GM19023 (cell line): ENCODE results near the gene DNAH6.

Source experiments
- ATAC-seq: cut with Tn5 transposase; IDR thresholded peaks from one replicate; pipeline ENCODE4 v1.9.1; 2021; ENCODE audit warnings: mild to moderate bottlenecking, moderate library complexity; ENCODE audit not compliant: unreplicated experiment

The DNAH6 gene

DNA sequence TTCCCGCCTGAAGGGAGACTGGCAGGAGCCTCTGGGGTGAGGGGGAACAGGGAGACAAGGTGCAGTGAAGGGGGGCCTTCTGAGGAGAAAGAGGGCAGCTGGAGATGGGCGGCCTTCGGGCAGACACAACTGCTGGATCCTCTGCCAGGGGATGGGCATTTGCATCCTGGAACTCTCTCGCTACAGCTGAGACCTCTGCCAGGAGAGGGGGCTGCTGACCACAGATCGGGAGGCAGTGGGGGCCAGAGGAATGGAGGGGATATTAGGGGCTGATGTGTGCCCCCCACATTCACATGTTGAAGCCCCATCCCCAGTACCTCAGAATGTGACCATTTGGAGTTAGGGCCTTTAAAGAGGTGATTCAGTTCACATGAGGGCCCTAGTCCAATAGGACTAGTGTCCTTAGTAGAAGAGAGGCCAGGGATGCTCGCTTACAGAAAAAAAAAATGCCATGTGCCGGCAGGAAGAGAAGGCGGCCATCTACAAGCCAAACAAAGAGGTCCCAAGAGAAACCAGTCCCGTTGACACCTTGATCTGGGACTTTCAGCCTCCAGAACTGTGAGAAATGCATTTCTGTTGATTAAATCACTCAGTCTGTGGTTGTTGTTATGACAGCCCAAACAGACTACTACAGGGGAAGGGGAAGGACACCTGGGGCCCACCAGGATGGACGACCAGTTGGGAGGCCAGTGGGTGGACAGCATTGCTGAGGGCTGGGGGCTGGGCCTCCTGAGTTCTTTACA, 314.6 kb downstream of the DNAH6 start:
- no peak for ATAC-seq

DNA sequence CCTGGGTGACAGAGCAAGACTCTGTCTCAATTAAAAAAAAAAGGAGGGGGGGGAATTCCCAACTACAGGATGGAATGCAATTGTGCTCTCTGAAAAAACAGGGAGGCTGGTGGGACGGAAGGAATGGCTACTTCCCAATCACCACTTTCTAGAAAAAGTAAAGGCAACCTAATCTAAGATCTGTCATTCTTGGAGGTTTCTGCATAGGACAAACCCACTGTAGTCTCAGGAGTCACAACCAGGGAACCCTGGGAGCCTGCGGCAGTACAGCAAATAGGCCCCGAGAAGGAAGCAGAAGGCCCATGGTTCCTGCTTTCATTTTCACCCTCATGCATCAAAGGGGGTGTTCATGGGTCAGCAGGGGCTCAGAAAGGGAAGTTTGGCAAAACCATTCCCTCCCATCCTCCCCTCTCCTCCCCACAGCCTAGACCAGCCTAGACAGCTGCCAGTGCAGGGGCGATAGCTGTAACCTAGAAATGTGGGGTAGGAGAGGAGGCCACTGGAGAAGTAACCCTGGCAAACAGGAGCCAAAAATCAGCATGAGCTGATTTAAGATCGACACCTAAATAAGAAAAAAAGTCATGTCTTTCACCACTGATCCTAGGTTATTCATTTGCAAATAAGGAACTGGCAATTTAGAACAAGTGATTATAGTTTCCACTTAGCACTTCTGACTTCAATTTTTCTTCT, 316.6 kb downstream of the DNAH6 start:
- peak; percentile 88 for ATAC-seq

DNA sequence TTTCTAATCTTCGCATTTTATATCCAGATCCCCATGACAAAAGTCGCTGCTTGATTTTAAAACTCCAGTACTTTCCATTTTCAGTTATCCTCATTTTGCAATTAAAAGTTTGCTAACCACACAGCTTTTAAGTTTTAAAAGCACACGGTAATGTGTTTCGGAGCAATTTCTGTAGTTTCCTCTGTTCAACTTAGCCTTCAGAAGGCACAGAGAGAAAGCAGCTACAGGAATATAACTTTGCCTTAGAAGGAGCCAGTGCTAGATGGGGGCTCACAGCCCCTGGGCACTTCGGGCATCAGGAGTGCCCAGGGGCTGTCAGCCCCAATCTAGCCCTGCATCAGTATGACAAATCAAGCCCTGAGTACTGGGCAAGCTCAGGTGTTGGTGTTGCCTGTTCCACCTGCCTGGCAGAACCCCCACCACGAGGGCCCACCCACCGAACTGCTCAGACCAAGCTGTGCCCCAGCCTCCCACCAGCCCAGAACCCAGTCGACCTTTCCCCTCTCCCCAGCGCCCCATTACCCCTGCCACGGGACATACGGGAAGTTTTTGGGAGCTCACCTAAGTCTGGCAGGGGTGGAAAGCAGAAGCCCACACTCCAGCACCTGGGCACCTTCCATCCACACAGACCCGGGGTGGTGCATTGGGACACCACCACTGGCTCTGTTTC, 317.3 kb downstream of the DNAH6 start:
- ATAC-seq: no peak

DNA sequence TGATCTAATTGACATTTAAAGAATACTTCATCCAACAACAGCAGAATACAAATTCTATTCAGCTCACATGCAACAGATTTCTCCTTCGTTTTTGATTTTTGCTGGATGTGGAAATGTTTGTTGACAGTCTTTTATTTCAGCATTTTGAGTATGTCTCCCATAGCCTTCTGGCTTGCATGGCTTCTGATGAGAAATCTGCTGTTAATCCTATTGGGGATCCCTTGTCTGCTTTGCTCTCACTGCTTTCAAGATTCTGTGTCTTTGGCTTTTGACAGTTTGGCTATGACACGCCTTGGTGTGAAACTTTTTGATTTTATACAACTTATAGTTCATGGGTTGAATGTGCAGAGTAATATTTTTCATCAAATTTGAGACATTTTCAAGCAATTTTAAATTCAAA, 319.9 kb downstream of the DNAH6 start:
- no peak for ATAC-seq

DNA sequence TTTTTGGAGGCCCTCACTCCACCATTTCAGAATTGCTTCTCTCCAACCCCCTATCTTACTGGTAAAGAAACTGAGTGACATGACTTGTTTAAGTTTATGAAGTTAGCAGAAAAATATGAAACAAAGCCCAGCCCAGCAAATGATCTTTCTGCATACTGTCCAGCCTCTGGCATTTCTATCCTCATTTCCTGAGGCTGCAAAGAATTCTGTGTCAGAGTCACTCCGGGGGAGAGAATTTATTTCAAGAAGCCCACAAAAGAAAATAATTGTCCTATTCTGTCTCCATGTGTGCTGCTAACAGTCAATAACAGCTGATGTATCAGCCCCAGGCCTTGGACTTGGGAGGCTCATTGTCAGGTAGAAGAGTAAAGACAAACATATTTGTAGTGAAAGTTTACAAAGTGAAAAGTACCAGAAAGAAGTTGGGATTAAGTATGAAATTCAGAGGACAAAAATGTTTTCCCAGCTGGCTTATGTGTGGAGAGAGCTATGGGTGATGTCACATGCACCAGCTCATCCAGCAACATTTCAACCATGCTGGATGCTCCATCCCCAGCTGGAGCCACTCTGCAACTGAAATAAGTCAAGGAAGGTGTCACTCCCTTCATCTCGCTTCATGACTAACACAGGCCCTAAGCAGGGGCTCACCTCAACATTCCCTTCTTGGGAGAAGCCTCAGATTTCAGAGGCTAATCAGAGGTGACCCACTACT, 322.3 kb downstream of the DNAH6 start:
- ATAC-seq: no peak

DNA sequence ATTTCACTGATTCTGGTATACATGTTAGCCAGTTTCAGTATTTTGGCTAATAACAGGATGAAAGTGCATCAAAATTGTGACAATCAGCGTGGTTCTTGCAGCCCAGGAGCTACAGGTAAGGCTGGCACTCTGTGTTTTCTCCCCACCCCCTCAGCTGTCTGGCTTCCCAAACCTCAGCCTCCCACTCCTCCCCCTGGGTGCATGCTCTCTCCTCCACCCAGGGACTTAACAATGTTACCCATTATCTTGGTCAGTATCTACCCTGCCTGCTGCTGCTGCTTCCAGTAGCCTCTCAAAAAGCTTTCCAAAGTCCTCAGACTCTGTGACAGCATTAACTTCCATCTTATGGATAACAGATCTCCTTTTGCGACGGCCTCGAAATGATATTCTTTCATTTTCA, 323.6 kb downstream of the DNAH6 start:
- no peak for ATAC-seq

DNA sequence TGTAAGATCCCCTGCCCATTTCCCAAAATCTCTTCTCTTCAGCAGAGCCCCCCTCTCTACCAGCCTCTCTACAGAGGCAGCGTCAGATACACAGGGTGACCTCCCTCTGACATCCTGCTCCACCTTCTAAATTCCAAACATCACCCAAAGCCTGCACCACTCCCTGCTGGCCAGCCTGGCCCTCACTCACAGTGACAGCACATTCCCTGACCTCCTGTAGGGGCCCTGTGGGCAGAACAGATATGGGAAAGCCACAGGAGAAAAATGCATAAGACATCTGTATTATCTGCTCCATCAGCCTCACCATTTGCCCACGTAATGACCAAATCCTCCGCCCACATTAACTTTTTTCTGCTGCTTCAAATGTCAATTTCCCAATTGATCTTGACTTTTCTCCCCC, 324.0 kb downstream of the DNAH6 start:
- no peak for ATAC-seq

DNA sequence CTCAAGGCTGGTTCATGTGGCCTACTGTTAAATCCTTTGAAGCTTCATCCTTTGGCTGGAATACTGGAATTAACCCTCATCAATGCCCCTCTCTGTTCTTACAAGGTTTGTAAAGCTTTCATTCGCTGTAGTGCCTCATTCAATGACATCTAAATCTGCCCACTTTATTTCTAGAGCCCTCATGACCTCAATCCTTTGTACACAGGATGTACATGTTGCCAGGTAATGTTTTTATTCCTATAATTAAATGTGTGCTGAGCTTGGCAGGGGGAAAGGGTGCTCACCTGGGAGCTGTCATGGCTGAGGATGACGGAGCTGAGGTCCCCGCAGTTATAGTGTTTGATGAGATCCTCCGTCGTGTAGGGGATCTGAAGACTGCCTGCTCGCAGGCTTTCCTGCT, 325.3 kb downstream of the DNAH6 start:
- ATAC-seq: no peak

DNA sequence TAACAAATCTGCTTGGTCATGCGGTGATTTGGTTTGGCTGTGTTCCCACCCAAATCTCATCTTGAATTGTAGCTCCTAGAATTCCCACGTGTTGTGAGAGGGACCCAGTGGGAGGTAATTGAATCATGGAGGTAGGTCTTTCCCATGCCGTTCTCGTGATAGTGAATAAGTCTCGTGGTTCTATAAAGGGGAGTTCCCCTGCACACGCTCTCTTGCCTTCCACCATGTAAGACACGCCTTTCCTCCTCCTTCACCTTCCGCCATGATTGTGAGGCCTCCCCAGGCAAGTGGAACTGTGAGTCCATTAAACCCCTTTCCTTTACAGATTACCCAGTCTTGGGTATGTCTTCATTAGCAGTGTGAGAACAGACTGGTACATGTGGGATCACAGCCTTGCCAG, 327.8 kb downstream of the DNAH6 start:
- ATAC-seq: no peak

DNA sequence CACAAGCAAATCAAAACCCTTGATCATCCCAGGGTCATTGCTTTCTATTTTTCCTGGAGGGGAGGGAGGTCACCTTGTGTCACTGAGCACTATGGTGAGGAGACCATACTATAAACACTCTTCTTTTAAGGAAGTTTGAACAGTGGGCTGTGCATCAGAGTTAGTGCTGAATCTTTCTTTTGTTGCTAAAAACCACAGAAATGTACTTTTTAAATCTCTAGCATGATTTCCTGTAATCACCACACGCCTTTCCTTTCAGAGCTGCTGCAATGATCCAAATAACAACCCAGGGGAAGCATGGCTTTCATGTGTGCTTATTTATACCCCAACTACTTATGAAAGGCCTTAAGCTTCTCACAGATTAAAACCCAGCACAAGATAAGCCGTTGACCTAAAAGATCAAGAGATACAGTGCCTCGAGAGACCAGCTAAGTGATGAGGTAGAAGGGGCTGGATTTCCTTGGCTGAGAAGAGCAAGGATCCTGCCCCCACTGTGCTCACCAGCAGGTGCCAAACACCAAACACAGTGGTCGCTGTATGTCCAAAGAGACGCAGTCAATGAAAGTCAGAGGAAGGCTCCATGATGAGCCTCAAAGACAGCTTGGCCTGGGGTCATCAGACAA, 329.9 kb downstream of the DNAH6 start:
- ATAC-seq: no peak

DNA sequence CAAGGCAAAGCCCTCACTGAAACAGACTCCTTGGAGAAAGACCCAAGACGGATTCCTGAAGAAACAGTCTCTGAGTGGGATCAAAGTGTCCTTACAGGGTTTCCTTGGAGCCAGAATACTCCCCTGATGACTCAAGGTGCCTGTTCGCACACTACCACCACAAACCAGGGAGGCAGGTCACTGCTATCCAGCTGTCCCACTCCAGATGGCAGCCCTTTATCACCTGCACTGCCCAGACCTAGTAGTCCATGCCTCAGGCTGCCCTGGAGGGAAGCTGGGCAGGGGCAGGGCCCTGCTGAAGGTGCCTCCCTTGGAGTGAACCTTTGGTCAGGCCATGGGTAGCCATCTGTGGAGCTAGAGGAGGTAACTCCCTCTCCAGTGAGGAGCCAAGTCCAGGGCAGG, 330.4 kb downstream of the DNAH6 start:
- ATAC-seq: no peak

DNA sequence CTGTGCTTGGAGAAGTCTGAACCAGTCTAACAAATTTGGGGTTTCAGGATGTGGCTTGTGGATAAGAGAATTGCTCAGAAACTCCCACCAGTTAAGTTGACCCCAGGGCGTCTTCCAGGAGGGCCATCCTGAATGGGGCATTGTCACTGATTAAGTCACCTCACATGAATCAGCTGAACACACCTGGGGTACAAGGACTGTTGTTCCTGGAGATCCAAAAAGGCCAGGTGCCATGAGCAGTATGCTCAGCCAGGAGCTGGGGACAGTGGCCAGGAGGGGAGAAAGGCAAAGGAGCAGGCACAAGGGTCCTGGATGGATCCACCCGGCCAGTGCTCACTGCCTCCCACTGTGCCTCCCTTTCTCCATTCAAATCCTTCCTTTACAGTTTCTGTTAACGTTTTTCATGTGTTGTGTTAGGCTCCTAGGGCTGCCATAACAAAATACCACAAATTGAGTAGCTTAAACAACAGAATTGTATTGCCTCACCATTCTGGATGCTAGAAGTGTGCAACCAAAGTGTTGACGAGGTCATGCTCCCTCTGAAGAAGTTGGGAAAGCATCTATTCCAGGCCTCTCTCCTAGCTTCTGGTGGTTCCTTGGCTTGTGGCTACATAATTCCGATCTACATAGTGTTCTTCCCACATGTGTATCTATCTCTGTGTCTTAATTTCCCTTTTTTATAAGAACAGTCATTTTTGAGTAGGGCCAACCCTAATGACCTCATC, 331.2 kb downstream of the DNAH6 start:
- ATAC-seq: no peak

DNA sequence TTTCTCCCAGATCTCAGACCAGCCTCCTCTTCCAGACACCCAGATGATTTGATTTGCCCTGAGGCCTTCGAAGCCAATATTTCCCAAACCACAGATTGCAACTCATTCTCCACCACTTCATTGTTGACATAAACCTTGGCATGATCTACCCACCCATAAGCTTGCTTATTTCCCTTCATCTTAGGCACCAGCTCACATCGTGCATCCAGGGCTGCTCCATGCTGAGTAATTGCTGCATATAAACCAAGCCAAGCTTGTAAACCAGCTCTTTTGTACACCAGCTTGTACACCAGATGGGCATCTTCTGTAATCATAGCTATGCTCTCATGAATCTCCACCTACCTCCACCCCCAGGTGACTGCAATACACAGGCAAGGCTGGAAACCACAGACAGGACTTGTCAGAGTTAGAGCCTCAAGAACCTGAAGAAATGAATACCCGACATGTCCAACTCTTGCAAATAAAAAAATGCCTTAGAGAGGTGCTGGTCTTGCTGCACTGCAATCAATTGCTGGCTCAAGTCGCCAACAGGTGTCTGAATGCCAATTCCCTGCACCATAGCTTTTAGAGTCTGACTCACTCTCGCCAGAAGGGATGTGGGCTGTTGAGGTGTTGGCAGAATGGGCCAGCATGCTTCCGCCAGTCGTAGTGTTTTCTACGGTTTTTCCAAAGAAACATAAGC, 333.1 kb downstream of the DNAH6 start:
- ATAC-seq: no peak

DNA sequence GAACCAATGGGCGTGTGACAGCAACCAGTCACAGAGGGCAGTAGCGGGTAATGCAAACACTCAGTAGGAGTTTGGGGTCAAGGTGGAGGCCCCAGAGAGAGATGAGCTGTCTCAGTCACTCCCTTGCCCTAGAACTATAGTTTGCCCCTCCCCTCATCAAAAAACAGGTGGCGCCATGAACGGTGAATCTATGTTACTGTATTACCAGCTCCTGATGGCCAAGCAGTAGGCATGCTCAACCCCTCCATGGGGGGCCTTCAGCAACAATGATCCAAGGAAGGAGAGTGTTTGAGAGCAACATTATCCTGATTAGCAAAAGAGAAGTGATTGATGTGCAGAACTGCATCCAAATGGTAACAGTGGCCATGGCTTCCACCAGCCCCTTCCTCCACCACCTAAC, 334.2 kb downstream of the DNAH6 start:
- no peak for ATAC-seq

DNA sequence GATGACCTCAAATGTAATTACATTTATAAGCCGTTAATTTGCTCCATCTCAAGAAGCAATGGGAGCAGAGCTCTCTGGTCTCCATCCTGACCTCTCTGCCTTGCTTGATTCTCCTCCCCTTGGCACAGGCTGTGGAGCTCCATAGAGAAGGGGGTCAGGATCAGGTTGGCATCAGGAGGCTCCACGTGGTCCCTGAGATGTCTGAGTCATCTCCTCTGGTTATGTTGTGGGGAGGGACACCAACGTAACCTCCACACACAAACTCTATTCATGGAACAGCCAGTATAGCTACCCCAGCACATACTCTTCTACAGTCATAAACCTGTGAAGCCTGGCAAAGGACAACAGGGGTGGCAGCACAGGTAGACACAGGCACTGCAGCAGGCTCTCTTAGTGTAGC, 335.6 kb downstream of the DNAH6 start:
- no peak for ATAC-seq

DNA sequence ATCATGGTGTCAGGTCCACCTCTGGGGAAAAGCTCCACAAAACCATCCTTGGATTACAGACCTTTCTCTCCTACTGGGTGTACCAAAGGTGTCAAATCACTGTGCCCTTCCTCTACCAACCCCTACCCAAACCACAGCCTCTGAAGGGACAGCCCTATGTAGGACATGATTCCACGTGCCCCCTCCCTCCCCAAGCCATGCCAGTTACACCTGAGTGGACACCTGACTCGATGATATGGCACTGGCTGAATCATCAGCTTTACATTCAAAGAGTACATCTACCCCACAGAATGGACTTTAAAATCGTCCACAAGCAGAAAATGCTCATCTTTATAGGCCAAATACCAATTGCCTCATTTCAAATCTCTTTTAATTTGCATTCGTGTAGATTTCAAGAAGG, 338.6 kb downstream of the DNAH6 start:
- no peak for ATAC-seq

DNA sequence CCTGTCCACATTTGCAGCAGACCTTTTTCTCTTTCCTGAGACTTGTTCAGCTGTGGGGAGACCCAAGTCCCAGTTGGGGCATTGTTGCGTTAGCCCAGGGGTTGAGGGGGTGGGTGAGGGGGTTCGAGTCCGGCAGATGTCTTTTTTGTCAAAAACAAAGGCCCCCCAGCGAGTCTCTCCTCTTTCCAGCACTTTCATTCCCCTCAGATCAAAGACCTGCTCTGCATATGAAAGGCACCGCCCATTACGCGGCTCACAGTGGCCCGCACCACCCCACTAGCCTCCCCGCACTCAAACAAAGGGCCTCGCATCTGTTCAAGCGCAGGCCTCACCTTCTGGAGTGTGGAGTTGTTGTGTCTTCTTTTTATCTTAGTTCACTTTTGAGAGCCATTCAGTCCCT, 339.4 kb downstream of the DNAH6 start:
- no peak for ATAC-seq

DNA sequence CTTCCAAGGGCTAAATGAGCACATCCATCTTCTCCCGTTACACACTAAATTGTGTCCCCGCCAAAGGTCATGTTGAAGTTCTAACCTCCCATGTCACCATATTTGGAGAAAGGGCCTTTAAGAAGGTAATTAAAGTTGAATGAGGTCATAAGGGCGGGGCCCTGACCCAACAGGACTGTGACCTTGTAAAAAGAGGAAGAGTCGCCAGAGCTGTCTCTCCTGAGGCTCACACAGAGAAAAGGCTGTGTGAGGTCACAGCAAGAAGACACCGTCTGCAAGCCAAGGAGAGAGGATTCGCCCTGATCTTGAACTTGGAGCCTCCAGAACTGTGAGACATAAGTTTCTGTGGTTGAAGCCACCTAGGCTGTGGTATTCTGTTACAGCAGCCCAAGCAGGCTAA, 340.5 kb downstream of the DNAH6 start:
- ATAC-seq: no peak

DNA sequence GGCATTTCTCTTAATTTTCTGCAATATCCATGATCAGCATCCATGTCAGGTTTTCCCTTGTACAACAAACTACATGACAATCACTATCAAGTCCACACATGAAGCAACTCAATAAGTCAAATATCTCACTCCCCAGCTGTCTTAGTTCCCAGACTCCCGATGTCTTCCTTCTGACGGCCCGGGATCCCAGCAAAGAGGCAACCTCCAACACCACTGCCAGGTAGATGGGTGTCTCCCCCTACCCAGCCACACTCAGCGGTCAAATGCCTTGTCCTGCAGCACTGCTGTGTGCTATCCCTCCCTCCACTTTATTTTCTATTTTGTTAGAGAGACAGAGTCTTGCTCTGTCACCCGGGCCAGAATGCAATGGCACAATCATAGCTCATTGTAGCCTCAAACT, 341.3 kb downstream of the DNAH6 start:
- ATAC-seq: no peak

DNA sequence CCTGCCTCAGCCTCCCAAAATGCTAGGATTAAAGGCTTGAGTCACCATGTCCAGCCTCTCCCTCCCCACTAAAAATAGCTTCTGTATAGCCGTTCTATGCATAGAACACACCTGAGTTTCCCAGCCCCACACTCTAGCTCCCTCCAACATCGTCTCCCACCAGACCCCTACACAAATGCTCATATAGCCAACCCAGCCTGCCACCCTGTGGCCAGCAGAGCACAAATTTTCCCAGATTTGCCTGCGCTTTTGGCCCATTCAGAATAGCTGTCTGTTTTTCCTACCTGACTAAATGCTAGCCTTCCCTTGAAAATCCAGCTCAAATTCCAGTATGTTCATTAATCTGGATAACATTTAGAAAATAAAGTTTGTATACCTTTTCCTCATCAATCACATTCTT, 341.8 kb downstream of the DNAH6 start:
- no peak for ATAC-seq
